G401 (cell line): ENCODE measurements around the gene LIMK1. TPM values are rescaled to one million over a fixed set of nuclear protein-coding genes. Genes with fewer than 3 reads are reported as not detected.
"Not testable (repeated sequence)": the region's sequence is repeated elsewhere in the genome, so short reads cannot be mapped to it uniquely, and the experiment has no call there.

ENCODE experiments used
- DNase-seq: peaks from one replicate; pipeline ENCODE4 v3.0.0-alpha.2; 2015; ENCODE audit warnings: low spot score
- in situ Hi-C: cut with HindIII; loops from 2 replicates; pipeline ENCODE4 v1.10.0; 2016; ENCODE audit warnings: low sequenced_read_pairs, mixed read lengths
- total RNA-seq: library from RNA; depleted of rRNA; stranded (reverse); fragments of >200 nt; shearing (Covaris generic); gene quantifications from 2 replicates; pipeline ENCODE4 v1.2.3, GENCODE V29; 2014; rRNA removed

LIMK1 gene
- 39.1 and 49.4 TPM in 2 replicates for total RNA-seq

DNA sequence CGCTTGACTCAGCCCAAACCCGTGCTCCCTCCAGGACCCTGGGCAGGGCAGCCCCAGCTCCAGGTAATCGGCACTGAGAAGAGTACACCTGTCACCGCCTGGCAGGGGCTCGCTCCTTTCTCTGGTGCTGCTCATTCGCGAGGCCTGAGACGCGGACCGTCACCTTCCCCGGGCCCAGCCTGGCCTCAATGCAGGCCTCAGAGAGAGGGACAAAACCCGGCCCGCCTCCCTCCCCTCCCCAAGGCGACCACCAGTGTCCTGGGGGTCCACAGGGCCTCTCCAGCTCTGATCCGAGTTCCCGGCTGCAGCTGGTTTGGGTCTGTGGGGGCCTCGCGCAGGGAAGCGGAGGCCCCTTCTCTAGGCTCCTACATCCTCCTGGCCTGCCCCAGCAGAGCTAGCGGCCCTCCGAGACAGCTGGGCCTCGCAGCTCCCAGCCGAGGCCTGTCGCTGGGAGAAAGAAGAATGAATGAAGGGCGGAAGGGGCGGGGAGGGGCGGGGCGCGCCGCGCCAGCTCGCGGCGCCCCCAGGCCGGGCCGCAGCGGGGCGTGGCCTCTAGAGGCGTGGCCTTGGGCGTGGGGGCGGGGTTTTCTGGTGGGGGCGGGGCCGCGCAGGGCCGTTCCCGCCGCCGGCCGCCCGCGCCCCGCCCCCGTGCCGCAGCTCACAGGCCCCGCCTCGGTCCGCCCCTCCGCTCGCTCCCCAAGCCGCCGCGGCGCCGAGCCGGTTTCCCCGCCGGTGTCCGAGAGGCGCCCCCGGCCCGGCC lies at the start of gene LIMK1:
Gene LIMK1 (plus strand): TSS at position 688 of the 760 bp plus-strand sequence. CDS start 187 bp downstream, outside the sequence.
- in situ Hi-C loops, result no loop called here
- DNase-seq, result peak; percentile 86

DNA sequence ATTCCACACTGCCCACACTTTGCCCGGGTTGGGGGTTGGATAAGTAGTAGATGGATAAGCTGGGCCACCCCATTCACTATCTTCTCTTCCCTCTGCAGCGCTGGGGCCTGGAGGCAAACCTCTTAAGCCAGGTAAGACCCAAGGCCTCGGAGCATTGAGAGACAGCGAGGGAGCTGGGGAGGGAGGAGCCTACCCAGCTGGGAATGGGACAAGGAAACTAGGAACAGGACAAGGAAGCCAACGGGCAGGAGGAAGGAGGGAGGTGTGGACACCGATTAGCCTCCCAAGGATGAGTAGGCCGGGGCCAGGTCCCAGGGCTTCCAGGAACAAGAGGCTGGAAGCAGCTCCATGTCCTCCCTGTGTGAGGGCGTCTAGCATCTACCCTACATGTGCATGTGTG lies 46.0 kb upstream of the LIMK1 start:
- in situ Hi-C loops, result no loop called here
- no peak for DNase-seq

DNA sequence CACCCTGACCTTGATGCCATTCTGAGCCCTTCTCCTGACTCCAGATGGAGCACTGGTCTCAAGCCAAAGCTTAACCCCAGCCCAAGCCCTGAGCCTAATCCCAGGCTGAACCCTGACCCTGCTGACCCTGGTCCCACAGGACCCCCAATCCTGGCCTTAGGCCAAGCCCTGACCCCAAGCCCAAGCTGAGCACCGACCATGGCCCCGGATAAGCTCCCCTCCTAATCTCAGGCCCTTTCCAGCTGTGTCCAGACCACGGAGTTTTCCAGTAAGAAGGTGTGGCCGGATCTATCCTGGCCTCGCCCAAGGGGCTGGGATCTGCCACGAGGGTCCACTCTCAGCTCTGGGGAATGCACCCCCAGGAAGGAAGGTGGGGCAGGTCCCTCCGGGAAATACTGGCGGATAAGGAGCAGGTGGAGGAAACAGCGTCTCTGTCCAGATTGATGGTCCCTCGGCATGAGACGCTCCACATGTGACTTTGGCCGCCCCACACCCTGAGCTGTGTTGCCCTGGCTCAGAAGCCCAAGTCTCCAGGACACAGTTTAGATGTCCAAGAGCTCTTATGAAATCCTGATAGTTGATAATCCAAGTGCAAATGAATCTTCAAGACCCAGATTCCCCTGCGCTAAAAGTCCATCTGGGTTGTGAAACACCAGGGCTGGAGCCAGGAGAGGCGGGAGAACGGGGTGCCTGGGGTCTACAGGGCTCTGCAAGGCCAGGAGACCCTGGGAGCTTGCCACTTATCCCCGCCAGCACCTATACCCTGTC lies 45.2 kb upstream of the LIMK1 start:
- DNase-seq, result no peak
- in situ Hi-C loops, result no loop called here

DNA sequence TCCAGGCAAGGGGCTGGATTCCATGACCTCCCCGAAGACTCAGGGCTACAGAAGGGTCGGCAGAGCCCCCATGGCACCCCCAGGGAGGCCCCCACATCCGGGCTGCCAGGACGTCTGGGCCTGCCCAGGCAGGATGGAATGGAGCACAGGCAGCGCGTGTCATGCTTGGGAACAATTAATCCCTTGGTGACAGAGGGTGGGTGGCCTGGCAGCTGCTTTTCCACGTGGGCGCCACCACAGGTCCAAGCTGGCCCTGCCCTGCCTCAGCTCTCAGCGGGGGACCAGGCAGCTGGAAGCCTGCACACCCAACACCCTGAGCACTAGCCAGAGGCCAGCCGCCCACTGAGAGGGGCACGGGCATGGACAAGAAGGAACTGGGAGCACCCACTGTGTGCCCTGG lies 44.3 kb upstream of the LIMK1 start:
- in situ Hi-C loops, result no loop called here
- no peak for DNase-seq

DNA sequence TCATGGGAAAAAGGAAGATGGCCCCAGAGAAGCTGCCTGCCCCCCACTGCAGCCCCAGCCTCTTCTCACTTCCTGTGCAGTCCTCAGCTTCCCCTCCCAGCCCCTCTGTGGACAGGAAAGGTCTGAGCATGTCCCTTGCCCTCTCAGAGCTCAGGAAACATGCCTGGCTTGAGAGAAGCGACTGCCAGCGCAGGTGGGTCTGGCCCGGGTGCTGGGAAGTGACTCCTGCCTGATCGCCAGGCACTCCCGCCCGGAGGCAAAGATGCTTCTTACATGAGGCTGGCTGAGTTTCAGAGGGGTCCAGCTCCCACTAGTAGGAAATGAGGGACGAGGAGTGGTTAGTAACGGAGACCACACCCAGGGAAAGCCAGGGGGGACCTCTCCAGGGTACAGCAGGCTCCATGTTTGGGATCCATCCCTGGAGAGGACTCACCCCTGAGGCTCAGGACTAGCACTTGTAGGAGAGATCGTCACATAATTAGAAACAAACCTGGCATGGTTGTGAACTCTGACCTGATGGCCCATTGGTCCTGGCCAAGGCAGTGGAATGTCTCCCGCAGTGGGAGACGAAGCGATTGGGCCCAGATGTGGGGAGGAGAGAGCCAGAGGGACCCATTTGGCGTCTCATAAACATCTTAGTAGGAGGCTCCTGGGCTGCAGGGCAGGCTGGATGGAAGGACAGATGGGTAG lies 43.4 kb upstream of the LIMK1 start:
- DNase-seq, result no peak
- in situ Hi-C loops, result no loop called here

DNA sequence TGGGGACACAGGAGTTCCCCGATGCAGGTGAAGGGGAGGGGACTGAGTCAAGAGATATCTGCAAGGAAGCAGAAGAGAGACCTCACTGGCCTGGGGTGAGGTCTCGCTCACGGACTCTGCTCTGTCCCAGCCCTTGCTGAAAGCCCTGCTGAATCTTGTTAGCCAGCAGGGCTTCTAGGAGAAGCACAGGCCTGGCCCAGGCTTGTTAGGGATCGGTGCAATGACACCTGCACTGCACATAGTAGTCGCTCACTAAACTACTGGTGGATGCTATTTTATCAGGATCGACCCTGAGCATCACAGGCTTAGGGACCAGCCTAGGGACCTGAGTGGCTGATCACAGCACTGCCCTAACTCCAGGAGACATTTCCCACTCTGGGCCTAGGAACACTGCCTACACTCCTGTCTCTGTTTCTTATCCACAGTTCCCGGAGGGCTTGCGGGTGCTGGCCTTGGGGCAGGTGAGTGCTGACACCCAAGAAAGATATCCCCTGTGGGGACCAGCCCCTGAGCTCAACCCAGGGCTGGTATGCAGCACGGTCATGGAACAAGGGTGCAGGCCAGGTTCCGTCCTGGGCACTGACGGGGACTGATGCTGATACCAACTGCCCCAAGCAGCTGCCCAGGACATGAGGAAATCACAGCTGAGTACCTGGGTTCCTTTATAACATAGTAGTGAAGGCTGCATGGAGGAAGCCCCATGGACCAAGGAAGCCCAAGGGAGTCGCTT lies 42.6 kb upstream of the LIMK1 start:
- DNase-seq, result no peak
- in situ Hi-C loops, result no loop called here

DNA sequence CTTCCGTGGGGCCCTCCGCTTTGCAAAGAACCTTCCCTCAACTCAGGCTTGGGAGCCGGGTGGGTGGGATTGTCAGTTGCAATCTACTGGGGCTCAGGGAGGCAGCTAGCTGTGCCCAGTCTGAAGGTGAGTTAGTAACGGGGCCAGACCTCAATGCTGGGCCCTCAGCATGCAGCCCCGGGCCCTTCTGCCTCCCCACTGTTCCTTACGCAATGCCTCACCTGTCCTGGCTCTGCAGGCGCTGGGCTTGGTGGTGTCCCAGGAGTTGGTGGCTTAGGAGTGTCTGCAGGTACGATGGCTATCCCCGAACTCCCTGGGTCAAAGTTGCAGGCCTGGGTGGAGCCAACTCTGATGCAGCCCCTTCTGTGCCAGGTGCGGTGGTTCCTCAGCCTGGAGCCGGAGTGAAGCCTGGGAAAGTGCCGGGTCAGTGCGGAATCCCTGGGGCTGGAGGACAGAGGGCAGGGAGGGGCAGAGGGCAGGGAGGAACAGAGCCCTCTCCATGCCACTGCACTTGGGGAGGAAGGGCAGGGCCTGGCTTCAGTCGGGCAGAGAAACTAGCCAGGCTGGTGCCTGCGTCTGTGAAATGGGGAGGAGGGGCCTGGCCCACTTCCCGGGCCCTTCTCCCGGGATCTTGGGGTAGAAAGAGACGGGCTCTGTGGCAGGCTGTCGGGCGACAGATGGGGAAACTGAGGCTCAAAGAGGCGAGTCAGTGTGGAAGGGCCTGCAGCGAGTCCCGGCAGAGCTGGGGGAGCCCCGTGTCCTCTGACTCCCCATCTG lies 40.7 kb upstream of the LIMK1 start:
- in situ Hi-C loops, result no loop called here
- no peak for DNase-seq

DNA sequence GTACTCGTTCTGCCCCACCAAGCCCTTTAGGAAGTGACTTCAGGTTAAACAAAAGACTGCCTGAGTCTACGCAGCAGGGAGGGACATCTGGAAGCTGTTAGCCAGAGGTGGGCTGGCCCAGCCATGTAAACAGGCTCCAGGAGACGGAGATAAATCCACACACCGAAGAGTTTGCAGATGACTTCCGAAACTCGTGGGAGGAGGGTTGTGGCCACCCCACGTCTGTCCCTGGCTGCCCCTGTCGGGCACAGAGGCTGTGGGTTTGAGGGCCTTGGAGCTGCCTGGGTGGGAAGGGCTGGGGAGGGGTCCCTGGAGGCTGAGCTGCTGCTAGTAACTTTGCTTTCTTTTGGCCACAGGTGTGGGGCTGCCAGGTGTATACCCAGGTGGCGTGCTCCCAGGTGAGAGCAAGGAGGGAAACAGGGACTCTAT lies 40.1 kb upstream of the LIMK1 start:
- in situ Hi-C loops, result no loop called here
- DNase-seq, result no peak

DNA sequence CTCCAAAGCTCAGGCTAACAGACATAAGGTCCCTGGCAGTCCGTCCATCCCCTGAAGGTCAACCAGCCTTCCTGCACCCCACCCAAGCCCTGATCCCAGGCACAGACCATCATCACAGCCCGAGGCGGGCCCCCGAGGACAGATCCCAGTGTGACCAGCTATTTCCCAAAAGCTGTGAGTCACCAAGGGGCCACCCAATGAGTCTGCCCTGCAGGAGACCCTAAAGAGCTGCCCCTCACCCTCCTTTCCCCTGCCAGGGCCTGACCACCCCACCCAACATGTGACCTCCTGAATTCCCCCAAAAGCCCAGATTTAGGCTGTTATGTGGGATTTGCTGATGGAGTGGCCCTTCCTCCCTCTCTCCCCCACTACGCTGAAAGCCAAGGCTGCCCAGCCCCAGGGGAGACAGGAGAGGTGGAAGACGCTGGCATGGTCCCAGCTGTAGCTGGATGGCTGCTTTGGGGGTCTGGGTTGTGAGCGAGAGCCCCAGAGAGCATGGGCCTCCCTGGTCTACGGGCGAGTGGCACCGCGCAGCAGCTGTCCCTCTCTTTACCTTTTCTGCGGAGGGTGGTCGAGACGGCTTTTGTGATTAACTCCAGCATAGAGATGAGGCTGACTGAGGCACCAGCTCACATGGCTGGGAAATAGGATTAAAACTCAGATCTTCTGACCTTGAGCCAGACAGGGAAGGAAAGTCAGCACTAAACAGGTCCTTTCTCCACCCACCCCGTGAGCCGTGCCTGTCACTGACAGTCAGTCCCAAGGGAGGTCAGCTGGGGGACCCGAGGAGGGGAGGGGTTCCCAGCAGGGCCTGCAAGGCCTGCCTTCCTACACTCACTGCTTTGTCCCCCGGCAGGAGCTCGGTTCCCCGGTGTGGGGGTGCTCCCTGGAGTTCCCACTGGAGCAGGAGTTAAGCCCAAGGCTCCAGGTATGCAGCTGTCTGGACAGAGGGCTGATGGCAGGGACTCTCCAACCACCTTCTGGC lies 38.9 kb upstream of the LIMK1 start:
- in situ Hi-C loops, result no loop called here
- no peak for DNase-seq

DNA sequence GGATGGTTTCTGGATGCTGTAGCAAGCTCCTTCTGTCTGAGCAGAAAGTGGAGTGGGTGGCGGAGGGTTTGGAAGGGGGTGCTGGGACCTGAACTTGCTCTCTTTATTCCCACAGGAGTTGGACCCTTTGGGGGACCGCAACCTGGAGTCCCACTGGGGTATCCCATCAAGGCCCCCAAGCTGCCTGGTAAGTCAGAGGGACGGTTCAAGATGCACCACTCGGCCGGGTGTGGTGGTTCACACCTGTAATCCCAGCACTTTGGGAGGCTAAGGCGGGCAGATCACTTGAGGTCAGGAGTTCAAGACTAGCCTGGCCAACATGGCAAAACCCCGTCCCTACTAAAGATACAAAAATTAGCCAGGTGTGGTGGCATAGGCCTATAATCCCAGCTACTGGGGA lies 37.0 kb upstream of the LIMK1 start:
- in situ Hi-C loops, result not testable (repeated sequence)

DNA sequence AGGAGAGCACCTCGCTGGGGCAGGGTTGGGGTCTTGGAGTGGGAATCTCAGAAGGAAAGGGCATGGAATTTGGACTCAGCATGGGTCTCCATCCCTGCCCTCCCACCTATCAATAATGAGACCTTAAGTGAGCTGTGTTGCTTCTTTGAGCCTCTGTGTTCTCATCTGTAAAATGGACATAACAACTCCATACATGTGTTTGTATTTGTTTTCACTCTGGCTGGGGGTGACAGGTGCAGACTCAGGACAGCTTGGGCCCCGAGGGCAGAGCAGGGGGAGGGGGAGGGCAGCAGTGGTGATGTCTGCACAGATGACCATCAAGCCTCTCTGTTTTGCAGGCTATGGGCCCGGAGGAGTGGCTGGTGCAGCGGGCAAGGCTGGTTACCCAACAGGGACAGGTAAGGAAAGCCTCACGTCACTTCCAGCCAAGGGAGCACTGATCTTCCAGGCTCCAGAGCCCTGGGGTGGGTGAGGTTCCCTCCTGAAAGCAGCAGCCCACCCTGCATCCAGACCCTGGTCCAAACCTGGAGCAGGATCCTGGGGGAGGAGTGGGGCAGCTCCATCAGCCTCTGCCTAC lies 35.7 kb upstream of the LIMK1 start:
- DNase-seq, result no peak
- in situ Hi-C loops, result no loop called here

More for the DNA sequence above, 37.0 kb upstream of the LIMK1 start:
- DNase-seq, result not testable (repeated sequence)

DNA sequence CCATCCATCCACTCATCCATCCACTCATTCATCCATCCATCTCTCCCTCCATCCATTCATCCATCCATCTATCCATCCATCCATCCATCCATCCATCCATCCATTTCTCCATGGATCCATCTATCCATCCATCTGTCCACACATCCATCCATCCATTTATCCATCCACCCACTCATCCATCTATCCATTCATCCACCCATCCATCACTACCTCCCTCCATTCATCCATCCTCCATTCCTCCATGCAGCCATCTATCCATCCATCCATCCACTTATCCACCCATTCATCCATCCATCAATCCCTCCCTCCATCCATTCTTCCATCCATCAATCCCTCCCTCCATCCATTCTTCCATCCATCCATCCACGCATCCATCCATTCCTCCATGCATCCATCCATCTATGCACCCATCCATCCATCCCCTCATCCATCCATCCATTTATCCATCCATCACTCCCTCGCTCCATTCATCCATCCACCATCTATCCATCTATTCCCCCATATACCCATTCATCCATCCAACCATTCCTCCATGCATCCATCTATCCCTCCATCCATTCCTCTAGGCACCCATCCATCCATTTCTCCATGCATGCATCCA lies 34.5 kb upstream of the LIMK1 start:
- in situ Hi-C loops, result no loop called here
- DNase-seq, result no peak

DNA sequence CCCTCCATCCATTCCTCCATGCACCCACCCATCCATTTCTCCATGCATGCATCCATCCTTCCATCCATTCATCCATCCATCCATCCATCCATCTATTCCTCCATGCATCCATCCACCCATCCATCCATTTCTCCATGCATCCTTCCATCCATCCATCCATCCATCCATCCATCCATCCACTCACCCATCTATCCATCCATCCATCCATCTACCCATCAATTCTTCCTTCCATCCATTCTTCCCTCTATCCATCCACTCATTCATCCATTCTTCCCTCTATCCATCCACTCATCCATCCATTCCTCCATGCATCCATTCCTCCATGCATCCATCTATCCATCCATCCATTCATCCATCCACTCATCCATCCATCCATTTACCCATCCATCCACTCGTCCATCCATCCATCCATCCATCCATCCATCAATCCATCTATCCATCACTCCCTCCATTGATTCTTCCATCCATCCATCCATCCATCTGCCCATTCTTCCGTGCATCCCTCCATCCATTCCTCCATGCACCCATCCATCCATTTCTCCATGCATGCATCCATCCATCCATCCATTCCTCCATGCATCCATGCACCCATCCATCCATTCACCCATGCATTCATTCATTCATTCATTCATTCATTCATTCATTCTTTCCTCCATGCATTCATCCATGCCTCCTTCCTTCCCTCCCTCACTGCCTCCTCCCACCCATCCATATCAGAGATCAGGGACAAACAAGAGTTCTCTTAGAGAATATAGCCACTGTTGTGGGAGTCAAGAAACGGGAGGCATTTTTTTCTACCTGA lies 33.4 kb upstream of the LIMK1 start:
- in situ Hi-C loops, result no loop called here
- DNase-seq, result no peak

DNA sequence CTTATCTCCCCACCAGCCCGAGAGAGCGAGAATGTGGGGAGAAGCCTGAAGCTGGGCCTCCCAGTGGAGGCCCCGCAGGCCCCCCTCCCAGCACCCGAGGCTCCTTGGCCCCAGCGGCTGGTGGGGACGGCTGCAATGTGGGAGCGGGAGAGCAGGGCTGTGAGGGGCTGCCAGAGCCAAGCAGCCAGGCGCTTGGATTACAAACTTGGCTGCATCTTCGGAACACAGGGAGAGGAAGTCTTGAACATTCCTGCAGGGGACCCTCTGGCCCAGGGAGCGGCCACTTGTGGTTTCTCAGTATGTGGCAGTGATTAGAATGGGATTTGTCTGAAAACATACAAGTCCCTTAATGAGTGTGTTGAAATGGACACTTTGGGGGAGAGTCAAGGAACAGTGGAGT lies 32.4 kb upstream of the LIMK1 start:
- no peak for DNase-seq

DNA sequence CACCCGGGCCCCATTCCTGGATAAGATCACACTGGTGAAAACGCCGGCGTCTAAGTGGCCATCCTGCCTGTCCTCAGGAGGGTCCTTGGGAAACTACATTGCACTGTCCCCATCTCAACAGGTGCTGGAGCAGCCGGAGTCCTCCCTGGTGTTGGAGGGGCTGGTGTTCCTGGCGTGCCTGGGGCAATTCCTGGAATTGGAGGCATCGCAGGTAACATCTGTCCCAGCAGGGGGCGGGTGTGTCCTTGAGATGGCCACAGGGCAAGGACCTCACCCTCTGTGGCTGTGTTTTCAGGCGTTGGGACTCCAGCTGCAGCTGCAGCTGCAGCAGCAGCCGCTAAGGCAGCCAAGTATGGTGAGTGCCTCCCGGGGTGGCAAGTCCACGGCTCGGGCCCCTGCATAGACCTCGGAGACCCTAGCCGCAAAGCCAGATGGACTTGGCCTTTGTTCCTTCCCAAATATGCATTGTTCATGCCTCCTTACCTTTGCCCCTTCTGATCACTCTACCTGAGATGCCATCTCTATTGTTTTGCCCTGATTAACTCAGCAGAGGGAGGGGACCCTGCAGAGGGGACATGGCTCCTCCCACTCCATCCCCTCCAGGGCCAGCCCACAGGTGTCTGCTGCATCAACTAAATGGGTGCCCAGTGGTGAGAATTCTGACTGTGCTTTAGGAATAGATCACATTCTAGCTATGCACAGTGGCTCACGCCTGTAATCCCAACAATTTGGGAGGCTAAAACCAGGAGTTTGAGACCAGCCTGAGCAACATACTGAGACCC lies 31.8 kb upstream of the LIMK1 start:
- no peak for DNase-seq

More for the DNA sequence above, 32.4 kb upstream of the LIMK1 start:
- in situ Hi-C loops, result no loop called here

More for the DNA sequence above, 31.8 kb upstream of the LIMK1 start:
- in situ Hi-C loops, result no loop called here
